Hematopoietic multipotent progenitor cell treated with erythropoietin and hydrocortisone succinate and interleukin-3 and kit ligand, for 4 days (in vitro differentiated cells): ENCODE data around the gene SEH1L.
"Not testable (repeated sequence)": the region's sequence is repeated elsewhere in the genome, so short reads cannot be mapped to it uniquely, and the experiment has no call there.

Experiments
- DNase-seq: peaks from one replicate; pipeline ENCODE4 v3.0.0-alpha.2; 2015

SEH1L gene, protein sequence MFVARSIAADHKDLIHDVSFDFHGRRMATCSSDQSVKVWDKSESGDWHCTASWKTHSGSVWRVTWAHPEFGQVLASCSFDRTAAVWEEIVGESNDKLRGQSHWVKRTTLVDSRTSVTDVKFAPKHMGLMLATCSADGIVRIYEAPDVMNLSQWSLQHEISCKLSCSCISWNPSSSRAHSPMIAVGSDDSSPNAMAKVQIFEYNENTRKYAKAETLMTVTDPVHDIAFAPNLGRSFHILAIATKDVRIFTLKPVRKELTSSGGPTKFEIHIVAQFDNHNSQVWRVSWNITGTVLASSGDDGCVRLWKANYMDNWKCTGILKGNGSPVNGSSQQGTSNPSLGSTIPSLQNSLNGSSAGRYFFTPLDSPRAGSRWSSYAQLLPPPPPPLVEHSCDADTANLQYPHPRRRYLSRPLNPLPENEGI

DNA sequence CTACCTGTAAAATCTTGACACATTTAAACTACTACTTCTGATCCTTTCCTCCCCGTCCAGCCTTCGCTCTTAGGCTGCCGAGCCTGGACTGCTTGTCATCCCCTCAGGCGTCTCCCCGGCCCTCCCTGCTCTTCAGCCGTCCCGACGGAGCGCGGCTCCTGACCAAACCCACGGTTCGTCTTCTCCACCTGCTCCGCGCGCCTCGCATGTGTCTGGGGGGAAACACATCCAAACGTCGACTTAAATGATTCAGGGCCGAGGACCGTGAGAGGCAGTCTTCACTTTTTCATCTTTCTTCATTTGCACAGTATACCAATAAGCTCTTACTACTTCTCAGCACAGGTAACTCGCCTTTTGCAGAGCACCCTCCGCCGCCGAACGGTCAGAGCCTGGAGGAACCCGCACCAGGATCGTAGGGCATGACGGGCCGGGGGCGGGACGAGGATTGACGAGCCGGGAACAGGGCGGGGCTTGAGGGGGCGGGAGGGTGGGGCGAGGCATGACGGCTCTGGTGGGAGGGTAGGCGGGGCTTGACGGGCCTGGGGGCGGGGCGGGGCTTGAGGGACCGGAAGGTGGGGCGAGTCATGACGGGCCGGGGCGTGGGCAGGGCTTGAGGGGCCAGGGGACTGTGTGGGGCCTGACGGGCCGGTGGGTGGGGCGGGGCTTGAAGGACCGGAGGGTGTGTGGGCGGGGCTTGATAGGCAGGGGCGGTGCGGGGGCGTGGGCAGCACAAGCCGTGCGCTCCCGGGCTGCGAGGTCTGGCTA, at the start of gene SEH1L:
SEH1L (plus strand) TSS at position 727 of the 765 bp plus-strand sequence. CDS start 111 bp downstream, outside the sequence.
- peak; percentile 99 for DNase-seq

DNA sequence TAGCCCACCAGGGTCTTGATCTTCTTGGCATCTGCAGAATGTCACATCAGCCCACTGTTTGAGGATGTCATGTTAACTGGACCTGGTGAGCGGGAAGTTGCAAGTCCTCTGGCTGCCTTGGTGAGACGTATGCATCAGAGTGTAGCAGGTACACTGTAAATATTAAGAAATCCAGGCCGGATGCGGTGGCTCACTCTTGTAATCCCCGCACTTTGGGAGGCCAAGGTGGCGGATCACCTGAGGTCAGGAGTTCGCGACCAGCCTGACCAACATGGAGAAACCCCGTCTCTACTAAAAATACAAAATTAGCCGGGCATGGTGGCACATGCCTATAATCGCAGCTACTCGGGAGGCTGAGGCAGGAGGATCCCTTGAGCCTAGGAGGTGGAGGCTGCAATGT, 46.6 kb upstream of the SEH1L start:
- DNase-seq = not testable (repeated sequence)

DNA sequence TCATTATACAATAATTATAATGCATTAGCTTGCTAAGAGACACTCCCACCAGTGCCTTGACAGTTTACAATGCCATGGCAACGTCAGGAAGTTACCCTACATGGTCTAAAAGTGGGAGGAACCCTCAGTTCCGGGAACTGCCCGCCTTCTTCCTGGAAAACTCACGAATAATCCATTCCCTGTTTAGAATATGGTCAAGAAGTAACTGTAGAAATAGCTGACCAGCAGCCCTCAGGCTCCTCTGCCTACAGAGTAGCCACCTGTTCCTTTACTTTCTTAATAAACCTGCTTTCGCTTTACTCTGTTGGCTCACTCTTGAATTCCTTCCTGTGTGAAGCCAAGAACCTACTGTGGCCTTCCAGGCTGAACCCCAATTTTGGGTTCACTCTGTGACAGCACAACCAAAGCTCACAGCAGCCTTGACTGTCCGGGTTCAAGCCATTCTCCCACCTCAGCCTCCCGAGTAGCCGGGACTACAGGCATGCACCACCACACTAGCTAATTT, 43.7 kb upstream of the SEH1L start:
- peak; percentile 87 for DNase-seq

DNA sequence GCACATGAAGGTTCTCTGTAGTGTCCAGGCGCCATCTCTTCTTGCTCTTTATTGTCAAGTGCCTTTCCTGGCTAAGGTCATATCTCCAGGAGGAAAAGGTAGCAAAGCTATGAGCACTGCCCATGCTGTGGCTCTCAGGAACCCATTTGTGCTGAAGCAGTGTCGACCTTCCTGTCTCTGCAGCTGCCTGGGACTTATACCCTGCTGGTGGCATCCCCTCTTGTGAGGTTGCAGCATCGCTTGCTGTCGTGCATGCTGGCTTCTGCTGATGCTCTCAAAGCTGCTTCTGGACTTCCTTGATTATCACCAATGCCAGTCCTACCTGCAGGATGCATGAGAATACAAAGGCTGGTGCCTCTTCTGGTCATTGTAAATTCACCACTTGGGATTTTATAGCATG, 41.7 kb upstream of the SEH1L start:
- no peak for DNase-seq

DNA sequence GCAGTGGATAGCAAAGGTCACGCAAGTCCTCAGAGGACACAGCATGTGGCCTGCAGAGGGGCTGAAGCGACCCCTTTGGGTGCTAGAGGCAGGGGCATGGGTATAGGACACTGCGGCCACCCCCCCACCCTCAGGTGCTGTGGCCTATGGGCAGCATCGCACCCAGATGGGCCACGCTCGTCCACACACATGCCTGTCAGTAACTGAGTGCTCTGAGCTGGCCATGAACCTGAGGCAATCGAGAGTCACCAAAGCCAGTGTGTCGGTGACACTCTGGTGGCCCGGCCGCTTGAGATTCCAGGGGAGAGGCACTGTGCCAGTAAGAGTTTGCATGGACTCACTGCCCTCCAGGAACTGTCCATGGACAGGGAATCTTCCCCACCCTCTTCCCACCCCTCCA, 41.0 kb upstream of the SEH1L start:
- DNase-seq = no peak

DNA sequence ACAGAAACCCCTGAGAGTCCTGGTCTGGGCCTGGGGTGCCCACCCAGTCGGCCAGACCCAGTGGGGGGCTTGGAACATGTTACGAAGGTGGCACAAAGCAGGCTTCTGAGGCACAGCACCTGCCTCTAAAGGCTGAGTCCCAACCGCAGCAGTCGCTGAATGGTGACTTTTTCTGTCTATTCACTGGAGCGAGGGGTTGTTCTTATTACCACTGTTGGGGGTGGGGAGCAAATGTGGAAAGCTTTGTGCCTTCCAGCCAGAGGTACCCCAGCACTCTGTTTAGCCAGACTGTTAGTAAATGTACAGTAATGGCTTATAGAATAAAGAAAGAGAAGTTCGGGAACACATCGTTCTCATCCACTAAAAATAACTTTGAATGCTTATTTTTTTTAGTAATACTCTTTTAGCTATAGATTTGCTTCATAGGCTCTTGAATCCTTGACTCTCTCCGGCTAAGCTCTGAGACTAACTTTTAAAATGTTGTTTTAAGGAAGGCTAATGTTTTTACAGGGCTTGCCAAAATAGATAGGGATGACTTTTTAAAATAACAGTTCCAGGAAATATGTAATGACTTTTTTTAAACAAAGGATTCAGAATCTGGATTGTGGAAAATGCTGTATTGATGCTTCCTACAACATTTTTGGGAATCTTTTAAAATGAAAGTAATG, 40.4 kb upstream of the SEH1L start:
- no peak for DNase-seq

DNA sequence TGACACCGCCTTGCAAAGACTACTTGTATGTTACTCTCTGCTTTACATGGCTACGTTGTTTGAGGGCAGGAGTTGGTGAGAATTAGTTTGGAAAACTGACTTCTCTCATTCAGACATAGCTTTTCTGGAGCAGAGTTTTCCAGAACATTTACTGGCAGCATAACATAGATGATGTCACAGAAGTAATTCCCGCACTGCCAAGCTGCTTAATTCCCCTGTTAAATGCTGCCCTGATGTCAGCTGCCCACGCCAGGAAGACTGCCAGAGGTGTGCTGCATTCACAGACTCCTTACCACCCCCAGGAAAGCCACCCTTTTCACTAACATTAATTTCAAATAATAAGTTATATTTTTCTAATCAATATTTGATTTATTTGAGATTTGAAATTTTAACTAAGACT, 39.1 kb upstream of the SEH1L start:
- DNase-seq = no peak

DNA sequence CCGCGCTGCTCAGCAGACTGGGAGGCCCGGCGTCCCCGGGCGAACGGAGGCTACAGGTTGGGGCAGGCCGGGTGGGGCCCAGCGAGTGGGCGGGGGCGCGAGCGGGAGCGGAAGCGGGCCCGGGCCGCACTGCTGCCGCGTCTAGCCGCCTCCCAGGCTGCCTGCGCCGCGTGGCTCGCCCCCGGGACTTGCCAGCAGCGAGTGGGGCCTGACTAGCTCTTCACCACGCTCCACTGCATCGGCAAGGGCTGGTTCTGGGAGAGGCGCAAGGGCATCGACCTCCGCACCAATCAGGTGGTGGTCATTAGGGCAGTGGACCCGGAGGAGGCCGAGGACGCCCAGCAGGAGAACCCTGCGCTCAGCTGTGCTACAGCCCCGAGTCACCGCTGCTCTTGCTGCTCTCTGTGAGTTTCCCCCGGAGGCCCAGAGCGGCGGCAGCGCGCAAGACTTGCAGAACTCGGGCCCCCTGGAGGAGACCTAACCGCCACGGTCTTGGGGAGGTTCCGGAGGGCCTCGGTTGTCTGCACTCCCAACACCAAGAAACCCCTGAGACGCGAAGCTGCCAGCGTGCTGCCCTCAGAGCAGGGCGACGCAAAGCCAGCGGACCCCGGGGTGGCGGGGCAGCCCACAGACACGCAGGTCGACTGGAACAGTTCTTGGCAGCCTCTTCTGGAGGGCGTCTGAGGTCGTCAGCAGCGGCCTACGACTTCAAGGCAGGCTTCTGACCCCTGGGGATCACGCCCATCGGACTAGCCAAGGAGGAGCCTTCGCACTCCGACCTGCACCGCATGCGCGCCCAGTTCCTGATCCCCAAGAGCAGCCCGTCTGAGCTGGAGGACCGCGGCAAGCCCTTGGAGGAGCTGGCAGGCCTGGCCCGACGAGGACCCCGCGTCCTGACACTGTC, 36.5 kb upstream of the SEH1L start:
- DNase-seq = peak; percentile 62

DNA sequence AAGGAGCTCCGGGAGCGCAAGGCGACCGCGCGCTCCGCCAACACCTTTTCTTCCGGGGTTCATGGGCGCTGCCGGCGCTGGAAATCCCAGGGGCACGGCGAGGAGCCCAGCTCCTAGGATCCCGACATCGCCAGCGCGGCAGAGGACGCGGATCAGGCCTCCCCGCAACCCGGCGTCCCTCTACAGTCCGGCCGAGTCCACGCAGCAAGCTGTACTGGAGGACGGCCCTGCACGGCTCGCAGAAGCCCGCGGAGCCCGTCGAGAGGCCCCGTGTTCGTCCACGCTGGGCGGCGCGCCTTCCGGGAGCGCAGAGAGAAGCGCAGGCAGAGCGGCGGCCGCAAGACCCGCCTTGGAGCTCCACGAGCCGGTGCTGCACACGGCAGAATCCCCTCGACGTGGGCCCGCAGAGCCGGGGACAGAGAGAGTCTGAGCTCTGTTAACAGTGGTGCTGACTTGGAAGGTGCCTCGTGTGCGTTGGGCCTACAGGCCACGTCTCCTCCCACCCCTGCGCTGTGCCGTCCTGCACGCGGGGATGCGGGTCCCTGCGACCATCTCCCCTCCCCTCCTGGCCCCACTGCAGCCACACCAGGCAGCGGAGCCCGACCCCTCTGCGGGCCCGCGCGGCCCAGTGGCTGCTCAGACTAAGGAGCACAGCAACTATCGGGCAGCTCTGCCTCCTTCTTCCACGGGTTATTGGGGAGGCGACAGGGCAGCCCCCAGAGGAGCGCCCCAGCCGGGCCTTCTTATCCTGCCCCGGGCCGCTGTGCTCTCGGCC, 35.7 kb upstream of the SEH1L start:
- no peak for DNase-seq

DNA sequence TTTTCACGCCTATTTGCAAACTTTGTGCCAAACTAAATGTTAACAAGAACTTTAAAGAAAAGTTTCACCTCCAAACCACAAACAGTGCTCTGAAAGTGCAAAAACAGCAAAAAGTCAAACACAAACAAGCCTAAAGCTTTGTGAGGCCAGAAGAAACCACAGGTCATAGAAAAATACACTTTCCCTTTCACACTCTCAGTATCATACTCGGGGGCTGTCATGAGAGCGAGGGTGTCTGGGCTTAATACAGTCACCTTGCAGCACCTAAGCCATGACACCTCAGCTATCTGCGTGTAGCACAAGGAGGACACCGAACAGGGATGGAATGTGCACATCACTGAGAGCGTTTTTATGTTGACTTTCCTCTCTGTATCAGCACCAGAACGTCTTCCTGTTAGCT, 26.6 kb upstream of the SEH1L start:
- no peak for DNase-seq

DNA sequence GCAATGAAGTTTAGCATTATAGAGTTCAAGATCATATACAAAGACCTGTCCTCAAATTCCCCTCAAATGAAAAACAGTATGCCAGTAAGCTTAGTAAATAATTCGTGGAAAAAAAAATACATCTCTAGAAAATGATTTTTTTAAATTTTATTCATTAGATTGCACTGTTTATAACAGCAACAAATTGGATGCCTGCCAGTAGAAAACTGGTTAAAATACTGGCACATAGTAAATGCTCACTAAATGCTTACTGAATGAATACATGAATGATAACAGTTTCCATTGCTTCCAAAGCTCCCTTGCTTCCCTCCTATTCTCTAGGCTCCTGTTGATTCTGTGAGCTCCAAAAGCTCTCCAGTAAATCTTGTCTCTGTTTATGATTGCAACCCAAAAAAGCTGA, 25.5 kb upstream of the SEH1L start:
- no peak for DNase-seq

DNA sequence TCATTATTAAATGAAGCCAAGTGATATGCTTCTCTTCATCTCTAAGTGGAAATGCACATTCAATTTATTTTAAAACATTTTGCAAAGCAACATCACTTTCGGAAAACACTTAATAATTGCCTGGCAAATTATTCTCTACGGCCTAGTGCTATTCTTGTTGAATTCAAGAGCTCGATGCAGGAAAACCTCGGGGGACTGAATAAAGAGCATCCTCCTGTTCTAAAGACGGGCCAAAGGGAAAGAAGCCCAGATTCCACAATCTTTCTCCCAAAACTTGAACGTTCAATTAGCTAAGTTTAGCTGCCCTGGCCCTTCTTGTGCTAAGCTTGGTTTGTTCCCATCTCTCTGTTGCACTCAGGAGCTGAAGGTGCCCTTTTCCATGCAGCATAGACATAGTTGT, 23.2 kb upstream of the SEH1L start:
- DNase-seq = no peak

DNA sequence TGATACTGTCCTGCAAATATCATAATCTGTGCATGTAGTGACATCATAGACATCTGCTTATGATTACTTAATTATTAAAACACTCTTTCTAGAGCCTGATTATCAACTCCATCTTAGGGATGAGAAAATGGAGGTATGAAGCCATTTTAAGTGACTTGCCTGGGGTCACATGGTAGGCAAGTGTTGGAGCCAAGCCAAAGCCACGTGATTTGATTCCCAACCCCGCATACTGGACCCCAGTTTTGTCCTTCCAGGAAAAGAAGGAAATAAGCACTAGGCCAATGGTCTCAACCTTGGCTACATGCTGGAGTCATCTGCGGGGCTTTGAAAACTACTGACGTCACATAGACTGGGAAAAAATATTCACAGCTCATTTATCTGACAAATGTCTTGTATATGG, 19.6 kb upstream of the SEH1L start:
- DNase-seq = no peak

DNA sequence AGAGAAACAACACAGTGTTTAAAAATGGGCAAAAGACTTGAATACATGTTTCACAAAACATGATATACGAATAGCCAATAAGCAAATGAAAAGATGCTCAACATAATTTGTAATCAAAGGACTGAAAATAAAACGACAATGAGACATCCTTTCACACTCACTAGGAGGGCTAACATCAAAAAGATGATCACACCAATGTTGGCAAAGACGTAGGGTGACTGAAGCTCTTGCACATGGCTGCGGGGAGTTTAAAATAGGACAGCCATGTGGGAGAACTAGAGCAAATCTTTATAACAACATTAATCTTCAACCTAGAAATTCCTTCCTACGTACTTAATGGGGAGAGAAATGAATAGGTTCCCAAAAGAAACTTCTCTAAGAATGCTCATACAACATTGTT, 19.2 kb upstream of the SEH1L start:
- no peak for DNase-seq

DNA sequence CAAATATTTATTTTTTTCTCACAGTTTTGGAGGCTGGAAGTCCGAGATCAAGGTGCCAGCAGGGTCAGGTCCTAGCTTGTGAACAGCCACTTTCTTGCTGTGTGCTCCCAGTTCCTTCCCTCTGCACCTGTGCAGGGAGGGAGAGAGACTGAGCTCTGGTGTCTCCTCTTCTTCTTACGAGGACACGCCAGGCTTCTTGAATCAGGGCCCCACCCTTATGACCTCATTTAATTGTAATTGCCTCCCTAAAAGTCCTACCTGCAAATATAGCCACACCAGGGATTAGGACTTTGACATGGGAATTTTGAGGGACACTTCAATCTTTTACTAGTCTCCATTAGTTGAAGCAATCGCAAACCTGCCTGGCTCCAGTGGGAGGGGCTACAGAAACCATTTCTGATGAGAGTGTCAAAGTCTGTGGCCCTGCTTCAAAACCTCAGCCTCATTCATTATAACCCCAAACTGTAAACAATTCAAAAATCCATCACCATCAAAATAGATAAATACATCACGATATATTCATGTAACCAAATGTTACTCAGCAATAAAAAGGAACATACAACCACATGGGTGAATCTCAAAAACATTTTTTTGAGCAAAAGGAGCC, 18.2 kb upstream of the SEH1L start:
- no peak for DNase-seq

DNA sequence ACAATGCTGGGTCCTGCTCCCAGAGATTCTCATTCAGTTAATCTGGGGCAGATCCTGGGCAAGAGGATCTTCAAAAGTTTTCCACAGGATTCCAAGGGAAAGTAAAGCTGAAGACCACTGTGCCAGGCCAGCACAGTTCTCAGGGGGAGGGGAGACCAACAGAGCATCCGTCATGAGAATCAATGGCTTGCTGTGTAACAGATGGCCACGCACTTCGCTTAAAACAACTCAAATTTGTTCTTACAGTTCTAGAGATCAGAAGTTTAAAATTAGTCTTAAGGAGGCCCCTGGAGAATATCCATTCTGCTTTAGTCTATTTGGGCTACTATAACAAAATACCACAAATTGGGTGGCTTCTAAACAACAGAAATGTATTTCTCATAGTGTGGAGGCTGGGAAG, 17.4 kb upstream of the SEH1L start:
- no peak for DNase-seq

DNA sequence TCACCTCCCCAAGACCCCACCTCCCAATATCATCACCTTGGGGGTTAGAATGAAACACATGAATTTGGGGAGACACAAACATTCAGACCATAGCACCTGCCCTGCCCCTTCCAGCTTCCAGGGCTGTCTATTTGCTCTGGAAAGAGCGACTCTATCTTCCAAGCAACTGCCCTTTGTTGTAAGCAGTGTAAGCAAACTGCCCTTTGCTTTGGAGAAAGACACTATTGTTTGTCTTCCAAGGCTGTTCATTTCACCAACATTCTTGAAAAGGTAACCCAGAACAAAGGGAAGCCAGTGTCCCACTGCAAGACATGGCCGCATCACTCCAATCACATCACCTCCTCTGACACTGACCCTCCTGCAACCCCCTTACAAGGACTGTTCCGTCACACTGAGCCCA, 16.9 kb upstream of the SEH1L start:
- DNase-seq = no peak

DNA sequence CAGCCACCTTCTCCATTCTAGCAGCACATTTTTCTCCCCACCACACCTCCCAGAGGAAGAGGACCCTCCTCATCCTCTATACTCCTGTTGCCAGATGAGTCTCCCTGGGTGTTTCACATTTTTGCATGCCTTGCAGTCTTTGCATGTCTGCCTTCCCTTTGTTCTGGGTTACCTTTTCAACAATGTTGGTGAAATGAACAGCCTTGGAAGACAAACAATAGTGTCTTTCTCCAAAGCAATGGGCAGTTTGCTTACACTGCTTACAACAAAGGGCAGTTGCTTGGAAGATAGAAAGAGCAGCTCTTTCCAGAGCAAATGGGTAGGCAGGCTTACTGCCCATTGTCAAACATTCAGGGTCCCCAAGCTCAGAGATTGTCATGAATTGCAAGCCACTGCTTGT, 14.5 kb upstream of the SEH1L start:
- DNase-seq = no peak

DNA sequence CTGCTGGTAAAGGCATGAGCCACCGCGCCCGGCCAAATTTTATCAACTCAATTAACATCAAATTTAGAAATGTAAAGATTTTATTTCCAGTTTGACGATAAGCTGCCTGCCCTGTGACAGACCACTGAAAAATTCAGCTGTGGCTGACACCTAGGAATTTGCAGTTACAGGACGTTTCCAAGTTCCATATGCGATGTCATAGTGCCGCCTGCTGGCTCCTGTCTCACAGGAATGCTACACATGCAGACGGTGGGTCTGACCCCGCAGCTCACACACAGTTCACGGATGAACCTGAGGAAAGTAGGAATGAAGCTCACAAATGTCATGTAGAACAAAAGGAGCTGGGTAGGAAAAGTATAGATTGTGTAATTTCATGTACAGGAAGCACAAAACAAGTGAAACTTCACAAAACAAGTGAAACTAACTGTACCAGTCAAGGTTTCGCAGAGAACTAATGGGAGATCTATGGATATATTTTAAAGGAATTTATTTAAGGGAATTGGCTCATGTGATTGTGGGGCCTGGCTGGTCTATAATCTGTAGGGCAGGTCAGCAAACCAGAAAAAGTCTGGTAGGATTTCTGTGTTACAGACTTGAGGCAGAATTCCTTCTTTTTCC, 13.2 kb upstream of the SEH1L start:
- peak; percentile 91 for DNase-seq

DNA sequence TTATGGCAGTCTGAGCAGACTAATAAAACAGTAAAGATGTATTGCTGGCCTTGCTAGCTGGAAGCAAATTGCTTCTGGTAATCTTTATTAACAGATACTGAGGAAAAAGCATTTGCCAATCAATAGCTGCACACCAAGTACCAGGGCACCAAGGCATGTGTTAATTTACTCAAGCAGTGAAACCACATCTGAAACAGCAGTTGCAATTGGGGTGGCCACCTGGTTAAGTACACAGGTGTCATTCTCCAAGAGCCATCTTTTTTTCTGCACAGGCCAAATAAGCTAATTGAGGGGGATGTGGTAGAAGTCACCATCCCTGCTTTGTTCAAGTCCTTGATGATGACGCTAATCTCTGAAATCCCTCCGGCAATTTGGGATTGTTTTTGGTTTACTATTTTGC, 8.6 kb upstream of the SEH1L start:
- no peak for DNase-seq

DNA sequence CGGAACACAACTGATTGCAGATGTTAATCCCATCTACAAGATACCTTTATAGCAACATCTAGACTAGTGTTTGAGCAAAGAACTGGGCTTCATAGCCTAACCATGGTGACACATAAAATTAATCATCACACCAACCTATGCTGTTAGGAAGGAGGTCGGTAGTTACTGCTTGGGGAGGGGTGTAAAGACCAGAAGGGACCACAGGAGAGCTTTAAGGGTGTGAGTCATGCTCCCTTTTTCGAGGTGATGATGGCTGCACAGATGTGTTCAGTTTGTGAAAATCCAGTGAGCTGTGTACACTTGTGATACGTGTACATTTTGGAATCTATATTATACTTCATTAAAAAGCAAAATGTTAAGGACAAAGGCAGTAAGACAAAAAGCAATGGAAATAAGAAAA, 4.6 kb upstream of the SEH1L start:
- no peak for DNase-seq
